MCF 10A (cell line): ENCODE data around the gene NUBP2. TPM values are rescaled to one million over a fixed set of nuclear protein-coding genes. Genes with fewer than 3 reads are reported as not detected.

ENCODE experiments used
- BruUV-seq: library from RNA; stranded (reverse); fragments of 400-500 nt; replicated peaks from 2 replicates; lab custom pipeline; 2021; lab: Mats Ljungman, UMichigan
- CTCF ChIA-PET: fragments of 300-600 bp; sonication (Branson Sonifier 250); formaldehyde crosslinking; extraction: SDS; loops from one replicate; lab custom pipeline; 2021; ENCODE audit warnings: antibody characterized with exemption, inconsistent platforms; lab: Yijun Ruan, JAX
- POLR2A ChIA-PET: fragments of 300-600, 350-650 bp; sonication (Branson Sonifier 250); formaldehyde crosslinking; extraction: SDS; loops from one replicate; lab custom pipeline; 2020; ENCODE audit warnings: antibody characterized with exemption, inconsistent platforms; lab: Yijun Ruan, JAX
- DNase-seq: peaks from one replicate; pipeline ENCODE4 v3.0.0-alpha.2; 2018; ENCODE audit not compliant: unreplicated experiment
- H3K27ac Mint-ChIP-seq: one replicate; pipeline ENCODE4 v1.8.0; 2022; ENCODE audit warnings: mild to moderate bottlenecking, low read depth, mixed read lengths; ENCODE audit not compliant: unreplicated experiment
- H3K27me3 Mint-ChIP-seq: one replicate; pipeline ENCODE4 v1.8.0; 2022; ENCODE audit warnings: mixed read lengths; ENCODE audit not compliant: insufficient read depth, unreplicated experiment
- H3K36me3 Mint-ChIP-seq: one replicate; pipeline ENCODE4 v1.8.0; 2022; ENCODE audit warnings: mild to moderate bottlenecking, moderate library complexity, mixed read lengths; ENCODE audit not compliant: insufficient read depth, unreplicated experiment
- H3K4me1 Mint-ChIP-seq: one replicate; pipeline ENCODE4 v1.8.0; 2022; ENCODE audit warnings: mixed read lengths; ENCODE audit not compliant: insufficient read depth, unreplicated experiment
- H3K4me3 Mint-ChIP-seq: one replicate; pipeline ENCODE4 v1.8.0; 2022; ENCODE audit warnings: mild to moderate bottlenecking, moderate library complexity, mixed read lengths; ENCODE audit not compliant: unreplicated experiment
- H3K9me3 Mint-ChIP-seq: one replicate; pipeline ENCODE4 v1.8.0; 2022; ENCODE audit warnings: mixed read lengths; ENCODE audit not compliant: unreplicated experiment
- CTCF ChIP-seq: fragments of 200-600 bp; IDR thresholded peaks from one replicate; pipeline ENCODE4 v1.8.0; 2022; ENCODE audit warnings: antibody characterized with exemption, mild to moderate bottlenecking; ENCODE audit not compliant: unreplicated experiment
- intact Hi-C: fragments of 100-400 bp; cut with micrococcal nuclease; formaldehyde crosslinking; loops from 2 replicates; pipeline ENCODE4 v1.14.1; 2022
- total RNA-seq: library from RNA; stranded (reverse); gene quantifications from 2 replicates; pipeline ENCODE4 v1.2.3, GENCODE V29; 2022

The NUBP2 gene
- total RNA-seq, 1 experiment from 2014 or later = 71.3 TPM

- no peak overlapping the region for H3K4me3 Mint-ChIP-seq
- no peak for TF ChIP-seq CTCF
- intact Hi-C loops = no loop called here
- DNase-seq = no peak
- H3K27me3 Mint-ChIP-seq = no peaks in the 10 kb centered on the region
- no peaks in the 10 kb centered on the region for H3K9me3 Mint-ChIP-seq
- no peak overlapping the region for H3K27ac Mint-ChIP-seq
- no TSS peak for BruUV-seq
- H3K4me1 Mint-ChIP-seq = peaks cover 5% of the 10 kb centered on the region
- POLR2A ChIA-PET = interaction anchor here (0.7 kb wide), 1 partner anchor 171 kb away, joined by 4 read pairs; the partner anchor contains the start of gene NDUFB10
- H3K36me3 Mint-ChIP-seq = peaks cover 7% of the 10 kb centered on the region
- CTCF ChIA-PET = no interaction called here
Observed at GRCh38 chr16:1788708-1789100, 5.9 kb downstream of the NUBP2 start.

- peaks cover 5% of the 10 kb centered on the region for H3K4me1 Mint-ChIP-seq
- H3K27ac Mint-ChIP-seq = no peak overlapping the region
- intact Hi-C loops = no loop called here
- no peaks in the 10 kb centered on the region for H3K27me3 Mint-ChIP-seq
- ChIA-PET CTCF (no interaction called here), POLR2A (interaction anchor here (0.7 kb wide), 1 partner anchor 170 kb away, joined by 4 read pairs; the partner anchor contains the start of gene NDUFB10)
- no peaks in the 10 kb centered on the region for H3K9me3 Mint-ChIP-seq
- no peak for DNase-seq
- H3K4me3 Mint-ChIP-seq = no peak overlapping the region
- TF ChIP-seq CTCF = no peak
- BruUV-seq = no TSS peak
- H3K36me3 Mint-ChIP-seq = peaks cover 5% of the 10 kb centered on the region
Observed at GRCh38 chr16:1789643-1790045, 6.9 kb downstream of the NUBP2 start.

- Mint-ChIP-seq H3K4me1 (peaks cover under 1% of the 10 kb centered on the region), H3K27ac (no peak overlapping the region), H3K9me3 (no peaks in the 10 kb centered on the region), H3K36me3 (peaks cover 5% of the 10 kb centered on the region), H3K27me3 (no peaks in the 10 kb centered on the region), H3K4me3 (no peak overlapping the region)
- intact Hi-C loops = no loop called here
- ChIA-PET CTCF (no interaction called here), POLR2A (no interaction called here)
- BruUV-seq = no TSS peak
- no peak for DNase-seq
- TF ChIP-seq CTCF = no peak
Observed at GRCh38 chr16:1790261-1790610, 7.5 kb downstream of the NUBP2 start.

GRCh38 chr16:1790611-1791255, 8.0 kb downstream of the NUBP2 start:
- intact Hi-C loops = no loop called here
- no peak for TF ChIP-seq CTCF
- Mint-ChIP-seq H3K27ac (no peak overlapping the region), H3K4me1 (no peaks in the 10 kb centered on the region), H3K36me3 (peaks cover 5% of the 10 kb centered on the region), H3K27me3 (no peaks in the 10 kb centered on the region), H3K4me3 (no peak overlapping the region), H3K9me3 (no peaks in the 10 kb centered on the region)
- POLR2A ChIA-PET = interaction anchor here (2.0 kb wide), 1 partner anchor 9 kb away, joined by 13 read pairs; the partner anchor contains the start of genes NUBP2 and SPSB3
- CTCF ChIA-PET = no interaction called here
- BruUV-seq = no TSS peak
- no peak for DNase-seq
